H1 (cell line): ENCODE data around the gene THADA. TPM values are rescaled to one million over a fixed set of nuclear protein-coding genes. Genes with fewer than 3 reads are reported as not detected.
A peak's percentile ranks its signal among the peaks of the same experiment; 100 is the strongest.

Experiments
- CTCF ChIA-PET: fragments of 300-600 bp; sonication (Branson Sonifier 250); formaldehyde crosslinking; loops from one replicate; lab custom pipeline; 2021; ENCODE audit not compliant: partially characterized antibody; lab: Charles Lee
- POLR2A ChIA-PET: fragments of 300-600 bp; sonication (Branson Sonifier 250); formaldehyde crosslinking; loops from one replicate; lab custom pipeline; 2021; ENCODE audit warnings: inconsistent platforms; ENCODE audit not compliant: partially characterized antibody; lab: Charles Lee
- DNase-seq, 2 experiments: peaks; one replicate each; pipeline versions ENCODE4 v3.0.0 to v3.0.0-alpha.2; 2010 to 2022; ENCODE audit warnings: low spot score in 2 of 2, low read depth in 1 of 2, mixed read lengths in 1 of 2
- FAIRE-seq: peaks from 2 replicates; lab custom pipeline; 2011; peaks lifted over from hg19 to GRCh38; lab: Jason Lieb, UNC
- H2AFZ ChIP-seq: 2 replicates; pipeline ENCODE4 v1.8.1; 2012; ENCODE audit warnings: low read length, inconsistent platforms
- H2AK5ac ChIP-seq: 2 replicates; pipeline ENCODE4 v1.6.1; 2013; ENCODE audit warnings: low read depth, low read length
- H2BK120ac ChIP-seq: replicated peaks from 2 replicates; pipeline ENCODE3; 2013; ENCODE audit warnings: low read depth, low read length, inconsistent platforms
- H2BK12ac ChIP-seq: 2 replicates; pipeline ENCODE4 v1.6.1; 2013; ENCODE audit warnings: low read depth, low read length
- H2BK15ac ChIP-seq: 2 replicates; pipeline ENCODE4 v1.6.1; 2013; ENCODE audit warnings: low read length
- H2BK20ac ChIP-seq: 2 replicates; pipeline ENCODE4 v1.6.1; 2013; ENCODE audit warnings: low read length
- H2BK5ac ChIP-seq: 2 replicates; pipeline ENCODE4 v1.6.1; 2013; ENCODE audit warnings: low read depth, low read length
- H3K14ac ChIP-seq: 2 replicates; pipeline ENCODE4 v1.6.1; 2013; ENCODE audit warnings: inconsistent platforms; ENCODE audit not compliant: insufficient read length
- H3K18ac ChIP-seq: 2 replicates; pipeline ENCODE4 v1.6.1; 2013; ENCODE audit warnings: low read length; ENCODE audit errors: extremely low read depth
- H3K23ac ChIP-seq: 2 replicates; pipeline ENCODE4 v1.6.1; 2013; ENCODE audit warnings: inconsistent platforms; ENCODE audit not compliant: insufficient read length
- H3K23me2 ChIP-seq: 2 replicates; pipeline ENCODE4 v1.6.1; 2013; ENCODE audit warnings: low read depth, low read length
- H3K27ac ChIP-seq: 2 replicates; pipeline ENCODE4 v1.6.1; 2011; ENCODE audit warnings: low read depth, low read length, inconsistent platforms
- H3K27me3 ChIP-seq, 4 experiments: replicated peaks in 1 of 4; 1 replicate in 1 of 4; 2 replicates in 3 of 4; pipeline versions ENCODE4 v1.6.1 to v1.8.1; 2011 to 2013; ENCODE audit warnings: low read length in 3 of 4, mild to moderate bottlenecking in 3 of 4, inconsistent platforms in 2 of 4, mixed read lengths in 2 of 4, moderate library complexity in 1 of 4; ENCODE audit not compliant: control insufficient read depth in 3 of 4, insufficient read depth in 3 of 4; ENCODE audit errors: extremely low read depth in 1 of 4
- H3K36me3 ChIP-seq, 4 experiments: 2 replicates each; pipeline versions ENCODE4 v1.6.1 to v1.8.1; 2011 to 2013; ENCODE audit warnings: mild to moderate bottlenecking in 4 of 4, low read length in 3 of 4, moderate library complexity in 2 of 4, control low read depth in 1 of 4, inconsistent platforms in 1 of 4; ENCODE audit not compliant: insufficient read depth in 4 of 4, control insufficient read depth in 2 of 4
- H3K4ac ChIP-seq: replicated peaks from 2 replicates; pipeline ENCODE3; 2013; ENCODE audit warnings: low read length, low read depth, mixed read lengths, inconsistent platforms; ENCODE audit not compliant: insufficient read length
- H3K4me1 ChIP-seq, 4 experiments: replicated peaks in 1 of 4; 1 replicate in 1 of 4; 2 replicates in 3 of 4; pipeline versions ENCODE4 v1.6.1 to v1.8.1; 2011 to 2013; ENCODE audit warnings: low read length in 3 of 4, inconsistent platforms in 2 of 4, mixed read lengths in 1 of 4; ENCODE audit not compliant: insufficient read depth in 4 of 4, control insufficient read depth in 3 of 4
- H3K4me2 ChIP-seq, 2 experiments: 2 replicates each; pipeline versions ENCODE4 v1.6.1 to v1.8.1; 2011 to 2013; ENCODE audit warnings: low read depth in 2 of 2, low read length in 2 of 2, control low read depth in 1 of 2, inconsistent platforms in 1 of 2, mild to moderate bottlenecking in 1 of 2; ENCODE audit not compliant: insufficient read depth in 1 of 2
- H3K4me3 ChIP-seq, 4 experiments: fragments of 200-600, 300-600 bp in 1 of 4; sonication (generic), shearing (Covaris generic), sonication (Bioruptor Twin) in 1 of 4; 2 replicates each; pipeline versions ENCODE4 v1.5.1 to v1.8.1; 2011 to 2016; ENCODE audit warnings: low read length in 4 of 4, low read depth in 3 of 4, control low read depth in 2 of 4, inconsistent platforms in 2 of 4, mild to moderate bottlenecking in 2 of 4, mixed read lengths in 1 of 4, moderate library complexity in 1 of 4; ENCODE audit not compliant: insufficient read depth in 2 of 4; ENCODE audit errors: extremely low read depth in 1 of 4
- H3K56ac ChIP-seq: replicated peaks from 2 replicates; pipeline ENCODE3; 2013; ENCODE audit warnings: low read depth, mild to moderate bottlenecking, mixed read lengths, low read length, inconsistent platforms; ENCODE audit not compliant: insufficient read length
- H3K79me1 ChIP-seq: 2 replicates; pipeline ENCODE4 v1.6.1; 2013; ENCODE audit warnings: low read depth, low read length, control low read depth
- H3K79me2 ChIP-seq, 2 experiments: 2 replicates each; pipeline versions ENCODE4 v1.6.1 to v1.8.1; 2012 to 2013; ENCODE audit warnings: low read length in 2 of 2, mild to moderate bottlenecking in 2 of 2, inconsistent platforms in 1 of 2; ENCODE audit not compliant: insufficient read depth in 2 of 2, control insufficient read depth in 1 of 2
- H3K9ac ChIP-seq, 4 experiments: replicated peaks in 1 of 4; 1 replicate in 1 of 4; 2 replicates in 3 of 4; pipeline versions ENCODE4 v1.6.1 to v1.8.1; 2011 to 2013; ENCODE audit warnings: low read depth in 3 of 4, low read length in 3 of 4, control low read depth in 2 of 4, mild to moderate bottlenecking in 2 of 4, moderate library complexity in 2 of 4, inconsistent platforms in 1 of 4; ENCODE audit errors: extremely low read depth in 1 of 4
- H3K9me3 ChIP-seq, 2 experiments: 2 replicates each; pipeline versions ENCODE4 v1.6.1 to v1.8.1; 2012 to 2013; ENCODE audit warnings: mild to moderate bottlenecking in 2 of 2, moderate library complexity in 2 of 2, control low read depth in 1 of 2, inconsistent platforms in 1 of 2, low read depth in 1 of 2, low read length in 1 of 2, mixed read lengths in 1 of 2; ENCODE audit not compliant: insufficient read depth in 2 of 2
- H4K20me1 ChIP-seq, 2 experiments: replicated peaks in 1 of 2; 2 replicates each; pipeline versions ENCODE3 to v1.8.1; 2011 to 2013; ENCODE audit warnings: inconsistent platforms in 2 of 2, low read length in 2 of 2, mild to moderate bottlenecking in 1 of 2; ENCODE audit not compliant: insufficient read depth in 2 of 2, control insufficient read depth in 1 of 2
- H4K5ac ChIP-seq: 2 replicates; pipeline ENCODE4 v1.6.1; 2013; ENCODE audit warnings: low read length, low read depth, mixed read lengths, inconsistent platforms; ENCODE audit not compliant: insufficient read length
- H4K8ac ChIP-seq: 2 replicates; pipeline ENCODE4 v1.8.0; 2013; ENCODE audit warnings: mild to moderate bottlenecking, moderate library complexity, low read length, inconsistent platforms; ENCODE audit not compliant: insufficient read depth; ENCODE audit errors: extremely low read depth
- H4K91ac ChIP-seq: replicated peaks from 2 replicates; pipeline ENCODE3; 2013; ENCODE audit warnings: low read length, mixed read lengths, inconsistent platforms; ENCODE audit not compliant: insufficient read length
- ASH2L ChIP-seq: fragments of 200-600, 300-600 bp; sonication (generic); IDR thresholded peaks from one replicate; pipeline ENCODE4 v1.7.1; 2017; ENCODE audit warnings: low read length
- BRCA1 ChIP-seq: IDR thresholded peaks from 2 replicates; pipeline ENCODE4 v1.6.1; 2012; ENCODE audit warnings: low read depth, low read length, improper control_type of control experiment
- CHD2 ChIP-seq: IDR thresholded peaks from 2 replicates; pipeline ENCODE4 v1.6.1; 2012; ENCODE audit warnings: low read length, improper control_type of control experiment
- CREB1 ChIP-seq: IDR thresholded peaks from 2 replicates; pipeline ENCODE4 v1.6.1; 2012; ENCODE audit warnings: inconsistent platforms
- EZH2 ChIP-seq: fragments of 200-600 bp; sonication (generic); IDR thresholded peaks from 2 replicates; pipeline ENCODE4 v1.7.1; 2012; ENCODE audit warnings: low read depth, mild to moderate bottlenecking, moderate library complexity, low read length, inconsistent platforms; ENCODE audit not compliant: severe bottlenecking
- JUN ChIP-seq: IDR thresholded peaks from 2 replicates; pipeline ENCODE4 v1.6.1; 2011; ENCODE audit warnings: low read depth, mild to moderate bottlenecking, improper control_type of control experiment, low read length
- JUND ChIP-seq: IDR thresholded peaks from 2 replicates; pipeline ENCODE4 v1.6.1; 2011; ENCODE audit warnings: mild to moderate bottlenecking, improper control_type of control experiment, low read length
- POLR2AphosphoS5 ChIP-seq: IDR thresholded peaks from 2 replicates; pipeline ENCODE4 v1.6.1; 2011; ENCODE audit warnings: low read depth, low read length
- POU5F1 ChIP-seq: IDR thresholded peaks from 2 replicates; pipeline ENCODE4 v1.6.1; 2011; ENCODE audit warnings: low read depth, mild to moderate bottlenecking, low read length, moderate library complexity
- RXRA ChIP-seq: IDR thresholded peaks from 2 replicates; pipeline ENCODE4 v1.6.1; 2011; ENCODE audit warnings: low read depth, mild to moderate bottlenecking, low read length, moderate library complexity; ENCODE audit not compliant: insufficient read depth
- SIRT6 ChIP-seq: IDR thresholded peaks from one replicate; pipeline ENCODE4 v1.7.1; 2012; ENCODE audit warnings: low read length, inconsistent platforms
- TAF1 ChIP-seq: IDR thresholded peaks from 2 replicates; pipeline ENCODE4 v1.6.1; 2011; ENCODE audit warnings: mild to moderate bottlenecking, low read depth, low read length
- TBP ChIP-seq: IDR thresholded peaks from 2 replicates; pipeline ENCODE4 v1.6.1; 2011; ENCODE audit warnings: low read depth, low read length, improper control_type of control experiment
- TEAD4 ChIP-seq: IDR thresholded peaks from 2 replicates; pipeline ENCODE4 v1.6.1; 2012; ENCODE audit warnings: low read depth, low read length, inconsistent platforms, mixed read lengths
- WGBS, 2 experiments: shearing (Covaris generic) in 1 of 2; methylation state at CpG; one replicate each; pipeline versions ENCODE4 v1.1.6 to v1.1.7; 2013 to 2015; ENCODE audit warnings: low lambda C conversion rate in 2 of 2, mixed read lengths in 2 of 2, inconsistent platforms in 1 of 2, low coverage in 1 of 2, missing lambda C conversion rate in 1 of 2; ENCODE audit not compliant: insufficient replicate concordance in 2 of 2, insufficient coverage in 1 of 2, insufficient read length in 1 of 2; ENCODE audit errors: extremely low coverage in 1 of 2, missing lambda C conversion rate in 1 of 2; 5-methylcytosine and 5-hydroxymethylcytosine counted together
- polyA plus RNA-seq, 7 experiments: library from polyadenylated mRNA; depleted of rRNA in 3 of 7; stranded (reverse) in 5 of 7; unstranded in 2 of 7; fragments of >200 nt in 5 of 7; fragments of 200-250 nt in 2 of 7; gene quantifications; 1 replicate in 5 of 7; 2 replicates in 1 of 7; 4 replicates in 1 of 7; pipeline versions ENCODE4 v1.2.1 to v1.2.3, GENCODE V29; 2011 to 2013; ENCODE audit warnings: missing spikeins in 2 of 7, mixed read lengths in 2 of 7
- total RNA-seq: library from RNA; stranded (reverse); fragmentation: NEBNext Ultra II Directional; extraction: Animal tissue kit (Norgen Biotek cat#: 25700); gene quantifications from 2 replicates; pipeline ENCODE4 v1.2.1, GENCODE V29; 2021
- TF ChIP-seq, protein P1 (sequence below): IDR thresholded peaks from 2 replicates; pipeline ENCODE4 v1.6.1; 2011; ENCODE audit warnings: low read depth, mild to moderate bottlenecking, low read length; ENCODE audit not compliant: insufficient read depth

The THADA gene
- total and polyA plus RNA-seq, 2 of the 8 experiments (the other 6 are each of a cell fraction or from before 2014, with no cell fraction given): 22.4 to 26.8 TPM

DNA sequence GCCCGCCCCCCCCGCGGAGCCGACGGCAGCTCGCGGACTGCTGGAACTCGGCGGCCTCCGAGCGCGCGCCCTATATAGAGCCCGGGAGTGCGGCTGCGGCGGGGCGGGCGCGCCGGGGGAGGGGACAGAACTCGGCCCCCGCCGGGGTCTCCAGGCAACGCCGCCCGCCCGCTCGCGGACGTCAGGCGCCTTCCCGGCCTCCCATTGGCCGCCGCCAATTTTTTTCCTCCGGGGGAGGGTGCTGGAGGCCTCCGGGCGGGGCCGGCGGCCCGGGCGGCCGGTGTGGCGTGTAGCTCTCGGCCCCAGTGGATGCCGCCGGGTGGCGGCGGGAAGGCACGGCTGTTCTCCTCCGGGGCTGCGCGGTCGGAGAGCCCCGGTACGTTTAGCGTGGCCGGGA, 369.3 kb downstream of the THADA start, which contains the start of gene ZFP36L2:
Gene ZFP36L2, minus strand, starts transcription at position 49 of the 397 bp plus-strand sequence. CDS start 291 bp downstream, outside the sequence.
- peaks cover 11% of the 10 kb centered on the region in 2 experiments for H4K20me1 ChIP-seq
- FAIRE-seq (no peak), DNase-seq (peak in 1 of 2 experiments; percentile 90)
- H3K23ac ChIP-seq: no peak within 1 kb of the TSS
- peak within 1 kb of the TSS; percentile 75 for H3K4ac ChIP-seq
- H3K36me3 ChIP-seq: peaks cover 2 to 35% (median 17%) of the 10 kb centered on the region in 4 experiments; a peak in 6 of 8 replicates
- no peak within 1 kb of the TSS for H2AFZ ChIP-seq
- no peaks in the 10 kb centered on the region for H3K79me1 ChIP-seq
- H3K9me3 ChIP-seq: no peaks in the 10 kb centered on the region
- peak within 1 kb of the TSS; percentile 95 for H3K27ac ChIP-seq
- 0 out of 2 replicates have a peak within 1 kb of the TSS, but pooled peaks have one; percentile 27 for H2BK12ac ChIP-seq
- H3K4me1 ChIP-seq: peaks cover 5 to 16% (median 10%) of the 10 kb centered on the region in 4 experiments; a peak in 5 of 7 replicates
- H3K14ac ChIP-seq: no peak within 1 kb of the TSS
- CTCF ChIA-PET: interaction anchor here (0.7 to 7.4 kb wide), 23 partner anchors 11 to 397 kb away, joined by 3 to 101 read pairs (median 6); no protein-coding TSS in a partner anchor
- peak within 1 kb of the TSS; percentile 76 to 88 (median 85) for H3K4me3 ChIP-seq
- peak within 1 kb of the TSS; percentile 80 for H2BK120ac ChIP-seq
- peak within 1 kb of the TSS; percentile 98 for H3K18ac ChIP-seq
- peak within 1 kb of the TSS; percentile 98 for H4K8ac ChIP-seq
- POLR2A ChIA-PET: interaction anchor here (0.6 to 2.5 kb wide), 18 partner anchors 9 to 448 kb away, joined by 3 to 32 read pairs (median 4); no protein-coding TSS in a partner anchor
- H2BK20ac ChIP-seq: no peak within 1 kb of the TSS
- peak within 1 kb of the TSS; percentile 93 for H2BK5ac ChIP-seq
- H3K79me2 ChIP-seq: peaks cover 17 to 56% of the 10 kb centered on the region in 2 experiments
- peak within 1 kb of the TSS; percentile 98 for H3K56ac ChIP-seq
- peak within 1 kb of the TSS; percentile 80 to 81 for H3K4me2 ChIP-seq
- WGBS, 2 experiments: 3% methylated on average over 10 of the region's 58 CpGs; no CpG with 5 or more reads in 1 of the 2 experiments
- peak within 1 kb of the TSS; percentile 92 for H4K5ac ChIP-seq
- no peak within 1 kb of the TSS for H2BK15ac ChIP-seq
- H2AK5ac ChIP-seq: no peak within 1 kb of the TSS
- no peaks in the 10 kb centered on the region for H3K27me3 ChIP-seq
- peaks cover 3% of the 10 kb centered on the region for H3K23me2 ChIP-seq
- peak within 1 kb of the TSS; percentile 78 to 86 (median 82) for H3K9ac ChIP-seq
- H4K91ac ChIP-seq: peak within 1 kb of the TSS; percentile 86
- TF ChIP-seq ASH2L (no peak), TBP (peak; percentile 77), JUND (no peak), EZH2 (no peak), TEAD4 (no peak), BRCA1 (no peak), SIRT6 (no peak), JUN (no peak), POLR2AphosphoS5 (peak; percentile 42; the same call in 1 of the 2 replicates), CREB1 (0 out of 2 replicates have a peak, but pooled peaks have one; percentile 8), CHD2 (no peak), TAF1 (peak; percentile 85), RXRA (no peak), POU5F1 (no peak)
- TF ChIP-seq, protein P1, sequence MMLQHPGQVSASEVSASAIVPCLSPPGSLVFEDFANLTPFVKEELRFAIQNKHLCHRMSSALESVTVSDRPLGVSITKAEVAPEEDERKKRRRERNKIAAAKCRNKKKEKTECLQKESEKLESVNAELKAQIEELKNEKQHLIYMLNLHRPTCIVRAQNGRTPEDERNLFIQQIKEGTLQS: no peak
